GM21447 (cell line): Measurements from ENCODE around the gene PAPPA.

ENCODE experiments used
- ATAC-seq: cut with Tn5 transposase; IDR thresholded peaks from one replicate; pipeline ENCODE4 v1.9.1; 2021; ENCODE audit not compliant: unreplicated experiment

Gene PAPPA

DNA sequence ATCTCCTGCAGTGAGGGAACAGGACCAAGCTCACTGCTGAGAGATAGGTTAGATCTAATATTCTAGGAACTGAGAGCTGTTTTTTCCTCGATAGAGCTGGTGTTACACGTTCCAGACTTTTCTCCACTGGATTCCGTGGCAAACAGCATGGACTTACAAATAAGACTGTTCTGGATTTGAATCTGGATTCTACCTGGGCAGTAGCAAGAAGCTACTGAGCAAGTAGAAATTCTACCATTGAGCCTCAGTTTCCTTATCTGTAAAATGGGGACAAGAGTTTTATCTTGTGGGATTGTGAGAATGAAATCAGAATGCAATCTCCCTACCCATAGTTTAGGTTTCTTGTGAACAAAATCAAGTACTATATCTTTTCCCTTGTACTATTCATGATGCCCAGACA is 294.8 kb downstream of the PAPPA start:
- no peak for ATAC-seq

DNA sequence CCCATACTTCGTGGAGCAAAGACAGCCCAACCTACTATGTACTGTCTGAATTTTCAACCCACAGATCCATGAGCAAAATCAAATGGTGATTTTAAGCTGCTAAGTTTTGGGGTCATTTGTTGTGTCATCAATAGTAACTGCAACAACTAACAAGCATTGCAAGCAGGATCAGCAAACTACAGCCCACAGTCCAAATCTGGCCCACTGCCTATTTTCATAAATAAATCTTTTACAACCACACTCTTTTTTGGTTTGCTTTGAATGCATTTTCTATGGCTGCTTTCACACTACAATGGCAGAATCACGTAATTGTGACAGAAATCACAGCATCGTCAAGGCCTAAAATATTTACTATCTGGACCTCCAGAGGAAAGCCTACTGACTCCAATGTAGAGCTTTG is 296.4 kb downstream of the PAPPA start:
- no peak for ATAC-seq

DNA sequence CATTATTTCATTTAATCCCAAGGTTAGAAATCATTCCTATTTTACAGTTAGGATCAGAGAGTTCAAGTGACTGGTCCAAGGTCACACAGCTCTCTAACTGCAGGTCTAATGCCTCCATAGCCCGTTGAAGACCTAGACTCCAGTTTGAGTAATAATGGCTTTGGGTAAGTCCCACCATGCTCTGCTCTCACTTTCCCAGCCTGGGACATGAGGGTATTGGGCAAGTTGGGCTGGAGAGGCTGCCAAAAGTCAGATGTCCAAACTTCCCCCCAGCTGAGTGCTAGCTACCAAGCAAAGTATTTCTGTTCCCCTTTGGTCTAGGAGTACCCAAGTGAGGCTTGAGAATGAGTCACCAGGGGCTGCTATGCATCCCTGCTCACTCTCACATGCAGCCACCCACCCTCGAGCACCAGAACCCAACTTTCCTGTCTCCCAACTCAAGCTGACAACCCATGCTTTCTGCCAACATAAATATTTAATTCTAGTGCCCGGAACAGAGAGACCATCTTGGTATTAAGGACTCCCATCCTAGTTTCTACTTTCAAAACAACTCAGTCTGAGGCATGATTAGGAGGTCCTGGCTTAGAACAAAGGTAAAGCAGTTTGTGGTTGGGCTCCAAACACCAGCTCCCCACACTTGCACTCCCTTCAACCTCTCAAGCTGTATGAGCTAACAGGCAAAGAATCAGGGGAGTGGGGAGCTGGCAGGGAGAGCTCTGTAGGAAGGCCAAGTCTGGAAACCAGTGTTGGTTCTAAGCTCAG is 297.0 kb downstream of the PAPPA start:
- peak; percentile 93 for ATAC-seq

GRCh38 chr9:116451500-116452115 is 298.0 kb downstream of the PAPPA start:
- no peak for ATAC-seq
